Ovary (tissue), 9 donors: Measurements from ENCODE around the gene RAI14. TPM values are rescaled to one million over a fixed set of nuclear protein-coding genes. Genes with fewer than 3 reads are reported as not detected.
A peak's percentile ranks its signal among the peaks of the same experiment; 100 is the strongest.

Source experiments
- DNase-seq, 5 donors: peaks; one replicate each; pipeline ENCODE4 v3.0.0-alpha.2; 2019 to 2020
- H3K27ac ChIP-seq, 2 donors: fragments of 200-600 bp; one replicate each; pipeline versions ENCODE4 v1.5.1 to v1.8.0; 2019 to 2022
- H3K27me3 ChIP-seq: fragments of 200-600 bp; one replicate; pipeline ENCODE4 v1.8.0; 2022
- H3K36me3 ChIP-seq: fragments of 200-600 bp; sonication (generic); one replicate; pipeline ENCODE4 v1.5.1; 2019
- H3K4me1 ChIP-seq: one replicate; pipeline ENCODE4 v1.8.1; 2013; ENCODE audit warnings: mild to moderate bottlenecking, moderate library complexity; ENCODE audit not compliant: insufficient read depth
- H3K4me3 ChIP-seq: fragments of 200-600 bp; sonication (generic); one replicate; pipeline ENCODE4 v1.5.1; 2017
- H3K9me3 ChIP-seq, 2 donors: fragments of 200-600 bp in 1 of 2; sonication (generic) in 1 of 2; one replicate each; pipeline versions ENCODE4 v1.5.1 to v1.8.1; 2013 to 2019; ENCODE audit warnings: mild to moderate bottlenecking in 1 of 2, moderate library complexity in 1 of 2
- EP300 ChIP-seq: sonication (generic); formaldehyde crosslinking; IDR thresholded peaks from one replicate; pipeline ENCODE4 v1.6.1; 2017; ENCODE audit warnings: antibody characterized with exemption
- POLR2A ChIP-seq: fragments of 450-650 bp; IDR thresholded peaks from one replicate; pipeline ENCODE4 v1.6.1; 2017; ENCODE audit warnings: antibody characterized with exemption, mild to moderate bottlenecking, moderate library complexity
- WGBS, 3 donors: extraction: QIAGEN DNeasy Blood & Tissue Kit in 1 of 3; methylation state at CpG; one replicate each; pipeline versions ENCODE4 v1.1.5 to v1.1.7; 2013 to 2017; 5-methylcytosine and 5-hydroxymethylcytosine counted together
- intact Hi-C, 4 donors: fragments of 100-400 bp; cut with DNase I; formaldehyde crosslinking; loops; one replicate each; pipeline versions ENCODE4 v1.11.0 to v1.15.1; 2022 to 2023
- polyA plus RNA-seq, 2 donors: library from polyadenylated mRNA; stranded (reverse); fragments of 200-250 nt in 1 of 2; fragments of 350-450 nt in 1 of 2; fragmentation: Illumina TruSeq in 1 of 2; extraction: RNeasy Lipid Tissue Mini Kit (QIAGEN cat#74804) in 1 of 2; gene quantifications; one replicate each; pipeline ENCODE4 v1.2.3, GENCODE V29; 2013 to 2014
- total RNA-seq, 7 donors: library from RNA; depleted of rRNA in 2 of 7; stranded (reverse); fragments of >200 nt in 2 of 7; fragmentation: NEBNext Ultra II Directional in 3 of 7; extraction: Animal tissue kit (Norgen Biotek cat#: 25700) in 3 of 7; gene quantifications; one replicate each; pipeline versions ENCODE4 v1.1.0 to v1.2.4, GENCODE V29; 2016 to 2023
- TF ChIP-seq, protein P1 (sequence below), 3 donors: fragments of 450-650 bp in 2 of 3; fragments of 200-600 bp in 1 of 3; IDR thresholded peaks; one replicate each; pipeline versions ENCODE4 v1.5.1 to v1.8.0; 2016 to 2022; ENCODE audit warnings: antibody characterized with exemption in 3 of 3, mild to moderate bottlenecking in 1 of 3
- donor health status: DM: no; HTN: no; CAD: no; lungs with moderate emphysema.
- donor health status: DM: no; HTN: no; CAD: no.
- donor health status: Bipolar disorder and iron deficiency.
- donor health status: DM: yes; HTN: yes; CAD: no.
- donor health status: DM: no; HTN: no; CAD: no.
- donor health status: DM: yes; HTN: yes; CAD: no.

Gene RAI14
- total and polyA plus RNA-seq, 9 donors: 8.2 to 36.1 (median 25.9) TPM

DNA sequence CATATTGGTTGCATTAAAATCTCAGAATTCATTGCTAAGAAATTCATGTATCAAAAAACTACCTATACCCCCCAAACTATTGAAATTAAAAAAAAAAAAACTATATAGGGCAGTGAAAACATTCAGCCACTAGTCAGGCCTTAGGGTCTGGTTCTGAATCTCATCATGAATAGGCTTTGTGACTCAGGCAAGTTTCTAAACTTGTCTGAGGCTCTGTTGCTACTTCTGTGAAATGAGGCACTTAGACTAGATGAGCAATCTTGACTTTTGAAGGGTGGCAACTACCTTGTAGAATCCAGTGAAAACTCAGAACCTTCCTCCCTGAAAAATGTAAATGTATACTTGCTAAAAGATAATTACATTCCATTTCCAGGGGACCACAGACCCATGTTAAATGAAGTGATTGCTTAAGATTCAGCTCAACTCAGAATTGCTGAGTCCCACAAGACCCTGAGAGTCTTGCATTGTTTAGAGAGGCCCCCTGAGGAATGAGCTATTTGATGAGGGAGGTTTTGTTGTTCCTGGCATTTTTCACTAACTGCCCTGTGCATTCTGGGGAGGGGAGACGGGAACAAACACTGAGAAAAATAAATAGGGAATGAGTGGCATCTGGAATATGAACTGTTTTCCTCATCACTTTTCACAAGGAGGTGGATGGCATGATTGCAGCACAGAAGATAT lies 29.5 kb downstream of the RAI14 start:
- H3K4me1 ChIP-seq: peaks cover 9% of the 10 kb centered on the region

DNA sequence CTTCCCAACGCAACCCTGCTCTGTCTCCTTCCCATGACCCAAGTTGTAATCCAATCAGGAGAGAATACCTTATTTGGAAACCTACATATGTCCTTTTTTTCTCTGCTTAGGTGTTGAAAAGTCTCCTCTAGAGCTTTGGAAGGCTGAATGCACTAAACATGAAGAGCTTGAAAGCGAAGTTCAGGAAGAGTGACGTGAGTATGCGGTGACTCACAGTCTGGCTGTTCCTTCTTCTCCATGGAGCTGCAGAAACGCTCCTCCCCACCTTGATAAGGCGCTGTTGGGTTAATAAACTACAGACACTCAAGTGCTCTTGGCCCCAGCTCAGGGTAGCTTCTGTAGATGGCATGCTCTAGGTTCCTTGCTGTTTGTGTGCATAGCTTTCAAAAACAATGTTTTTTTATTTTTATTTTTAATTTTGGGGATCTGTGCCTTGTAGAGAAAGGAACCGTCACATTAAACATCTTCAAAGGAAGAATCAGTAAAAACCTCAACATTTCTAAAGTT lies 30.7 kb downstream of the RAI14 start:
- H3K4me3 ChIP-seq: no peak overlapping the region
- H3K4me1 ChIP-seq: peaks cover 9% of the 10 kb centered on the region
- no peaks in the 10 kb centered on the region for H3K27me3 ChIP-seq
- H3K36me3 ChIP-seq: no peaks in the 10 kb centered on the region
- peak; percentile 66 to 84 (median 69) for DNase-seq
- WGBS, 3 donors: 14 to 19% (median 15%) methylated on average over 7 of the region's 7 CpGs
- intact Hi-C loops: no loop called here
- H3K27ac ChIP-seq: no peak overlapping the region
- no peaks in the 10 kb centered on the region for H3K9me3 ChIP-seq
- TF ChIP-seq, protein P1, sequence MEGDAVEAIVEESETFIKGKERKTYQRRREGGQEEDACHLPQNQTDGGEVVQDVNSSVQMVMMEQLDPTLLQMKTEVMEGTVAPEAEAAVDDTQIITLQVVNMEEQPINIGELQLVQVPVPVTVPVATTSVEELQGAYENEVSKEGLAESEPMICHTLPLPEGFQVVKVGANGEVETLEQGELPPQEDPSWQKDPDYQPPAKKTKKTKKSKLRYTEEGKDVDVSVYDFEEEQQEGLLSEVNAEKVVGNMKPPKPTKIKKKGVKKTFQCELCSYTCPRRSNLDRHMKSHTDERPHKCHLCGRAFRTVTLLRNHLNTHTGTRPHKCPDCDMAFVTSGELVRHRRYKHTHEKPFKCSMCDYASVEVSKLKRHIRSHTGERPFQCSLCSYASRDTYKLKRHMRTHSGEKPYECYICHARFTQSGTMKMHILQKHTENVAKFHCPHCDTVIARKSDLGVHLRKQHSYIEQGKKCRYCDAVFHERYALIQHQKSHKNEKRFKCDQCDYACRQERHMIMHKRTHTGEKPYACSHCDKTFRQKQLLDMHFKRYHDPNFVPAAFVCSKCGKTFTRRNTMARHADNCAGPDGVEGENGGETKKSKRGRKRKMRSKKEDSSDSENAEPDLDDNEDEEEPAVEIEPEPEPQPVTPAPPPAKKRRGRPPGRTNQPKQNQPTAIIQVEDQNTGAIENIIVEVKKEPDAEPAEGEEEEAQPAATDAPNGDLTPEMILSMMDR (IDR thresholded peaks at IDR 0.05): no peak
- no peak for TF ChIP-seq POLR2A
- TF ChIP-seq EP300: no peak

More for the DNA sequence above, 29.5 kb downstream of the RAI14 start:
- TF ChIP-seq, protein P1 (IDR thresholded peaks at IDR 0.05): no peak
- TF ChIP-seq EP300 (no peak), POLR2A (no peak)
- WGBS, 3 donors: 45 to 56% (median 46%) methylated on average over 1 of the region's 1 CpG
- intact Hi-C loops: no loop called here
- Histone ChIP-seq H3K4me3 (no peak overlapping the region), H3K27me3 (no peaks in the 10 kb centered on the region), H3K9me3 (no peaks in the 10 kb centered on the region), H3K27ac (no peak overlapping the region), H3K36me3 (no peaks in the 10 kb centered on the region)
- no peak for DNase-seq

DNA sequence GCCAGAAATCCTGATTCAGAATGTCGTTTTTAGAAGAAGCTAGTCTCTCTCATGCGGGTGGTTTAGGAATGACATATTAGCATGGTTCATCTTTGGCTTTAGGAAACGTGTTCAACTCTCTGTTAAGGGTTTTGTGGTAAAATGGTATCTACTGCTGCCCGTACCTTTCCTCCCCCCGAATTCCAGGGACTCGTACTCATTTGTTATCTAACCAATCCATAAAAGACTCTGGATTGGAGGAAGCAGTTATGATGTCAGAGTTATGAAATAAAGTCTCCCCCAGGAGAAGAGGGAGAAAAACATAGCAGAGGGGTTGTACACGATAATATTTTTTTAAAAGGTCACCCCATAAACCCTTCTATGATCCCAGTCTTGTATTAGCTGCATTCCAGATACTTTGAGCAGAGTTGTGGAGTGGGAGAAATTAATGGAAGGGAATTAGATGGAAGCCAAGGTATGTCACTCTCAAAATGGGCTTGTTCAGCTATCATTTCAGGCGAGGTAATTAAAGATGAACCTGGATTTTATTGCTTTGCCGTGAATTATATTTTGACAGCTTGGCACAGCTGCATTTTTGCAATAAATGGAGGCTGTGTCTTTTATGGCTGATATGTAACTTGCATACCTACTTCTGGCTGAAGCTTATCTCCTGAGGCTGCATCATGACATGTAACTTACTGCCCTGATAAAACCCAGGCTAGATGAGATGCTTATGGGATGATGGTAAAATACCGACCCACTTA lies 31.3 kb downstream of the RAI14 start:
- no peak for TF ChIP-seq EP300
- TF ChIP-seq, protein P1 (IDR thresholded peaks at IDR 0.05): no peak
- no peak for TF ChIP-seq POLR2A
- no peaks in the 10 kb centered on the region for H3K27me3 ChIP-seq
- H3K9me3 ChIP-seq: no peaks in the 10 kb centered on the region
- DNase-seq: no peak
- peak overlapping the region; percentile 7 for H3K4me3 ChIP-seq
- no peaks in the 10 kb centered on the region for H3K36me3 ChIP-seq
- intact Hi-C loops: no loop called here
- 30 to 47% (median 38%) methylated on average over 10 of the region's 10 CpGs for WGBS, 3 donors
- H3K27ac ChIP-seq: no peak overlapping the region
- H3K4me1 ChIP-seq: peaks cover 9% of the 10 kb centered on the region

DNA sequence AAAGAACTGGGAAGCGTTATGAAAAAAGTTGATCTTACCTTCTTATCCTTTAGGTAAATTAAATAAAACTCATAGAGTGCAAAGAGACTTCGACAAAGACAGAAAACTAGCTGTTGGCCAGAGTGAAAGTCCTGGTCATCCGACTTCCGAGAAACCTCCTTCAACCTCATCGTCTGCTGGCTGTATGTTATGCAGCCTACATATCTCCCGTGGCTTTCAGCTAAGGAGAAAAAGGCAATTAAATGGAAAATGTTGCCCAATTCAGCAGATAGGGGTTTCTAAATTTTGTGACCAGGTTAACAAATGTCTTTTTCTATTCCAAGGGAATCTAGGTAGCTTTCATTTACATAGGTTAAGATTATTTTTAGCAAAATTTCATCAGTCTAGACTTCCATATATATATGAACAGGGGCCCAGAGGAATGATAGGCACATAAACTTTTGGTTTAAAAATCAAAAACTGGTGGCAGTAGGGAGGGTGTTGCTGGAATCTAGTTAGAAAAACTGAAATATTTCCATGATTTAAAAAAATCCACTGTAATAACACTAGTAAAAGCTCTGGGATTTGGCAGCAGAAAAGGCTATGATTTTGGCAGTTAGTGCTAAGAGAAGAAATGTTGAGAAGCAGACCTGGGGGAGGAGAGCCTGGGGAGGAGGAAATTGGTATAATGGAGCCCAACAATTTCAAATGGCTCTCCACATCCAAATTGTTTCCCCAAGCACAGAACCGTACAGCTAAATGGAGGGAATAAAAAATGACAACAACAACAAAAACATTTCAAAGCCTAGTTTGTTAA lies 32.1 kb downstream of the RAI14 start:
- TF ChIP-seq EP300: no peak
- no peak for TF ChIP-seq POLR2A
- TF ChIP-seq, protein P1 (IDR thresholded peaks at IDR 0.05): no peak
- DNase-seq: no peak
- Histone ChIP-seq H3K27me3 (no peaks in the 10 kb centered on the region), H3K9me3 (no peaks in the 10 kb centered on the region), H3K27ac (no peak overlapping the region), H3K36me3 (no peaks in the 10 kb centered on the region), H3K4me3 (peak overlapping the region; percentile 7), H3K4me1 (peaks cover 9% of the 10 kb centered on the region)
- 39 to 65% (median 51%) methylated on average over 7 of the region's 7 CpGs for WGBS, 3 donors
- intact Hi-C loops: no loop called here
